Right lung (tissue), 10 donors: Measurements from ENCODE around the gene RCAN2. TPM values are rescaled to one million over a fixed set of nuclear protein-coding genes. Genes with fewer than 3 reads are reported as not detected.

Experiments
- DNase-seq, 2 donors: peaks; one replicate each; pipeline ENCODE4 v3.0.0-alpha.2; 2013
- long read RNA-seq, 8 donors: transcript quantifications; one replicate each; lab custom pipeline, GENCODE V29; 2026
- polyA plus RNA-seq, 5 donors: library from polyadenylated mRNA; unstranded; fragments of 120-200 nt; gene quantifications; one replicate each; pipeline versions ENCODE4 v1.2.1 to v1.2.3, GENCODE V29; 2013; ENCODE audit warnings: inconsistent platforms in 1 of 5, low replicate concordance in 1 of 5; ENCODE audit not compliant: insufficient read length in 5 of 5, insufficient read depth in 1 of 5

RCAN2 gene
- 1 to 10 TPM; 2.4 to 3.3 (median 2.9) TPM for polyA plus RNA-seq
- long read RNA-seq, donor 1 = 0 reads
- long read RNA-seq, donor 2 = 0 reads
- long read RNA-seq, donor 3, partial matches to known transcripts = 0 of 2 reads
- long read RNA-seq, donor 3, other reads (novel, unspliced or antisense) = 0 of 2 reads
- long read RNA-seq, donor 4 = 0 reads
- long read RNA-seq, donor 5 = 0 reads
- long read RNA-seq, donor 6 = 0 reads
- long read RNA-seq, donor 7 = 0 reads
- long read RNA-seq, donor 8 = 0 reads

DNA sequence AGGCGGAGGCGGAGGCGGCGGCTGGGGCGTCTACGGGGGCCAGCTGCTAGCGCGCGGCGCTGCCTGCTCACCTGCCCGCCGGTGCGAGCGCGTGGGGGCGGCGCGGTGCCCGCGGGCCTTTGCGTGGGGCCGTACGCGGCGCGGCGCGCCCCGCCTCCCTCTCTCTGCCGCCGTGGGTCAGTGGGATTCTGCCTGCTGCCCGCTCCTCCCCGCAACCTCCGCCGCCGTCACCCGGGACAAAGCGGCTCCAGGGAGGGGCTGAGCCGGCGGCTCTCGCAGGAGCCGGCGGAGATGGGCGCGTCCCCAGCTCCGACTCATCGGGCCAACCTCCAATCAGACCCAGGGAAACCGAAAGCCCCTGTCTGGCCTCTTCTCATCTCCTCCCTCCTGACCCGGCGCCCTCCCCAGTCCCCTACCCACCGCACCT, at the start of gene RCAN2:
Gene RCAN2 (minus strand): TSS at position 249 of the 427 bp plus-strand sequence.
- peak; percentile 49 to 51 for DNase-seq

DNA sequence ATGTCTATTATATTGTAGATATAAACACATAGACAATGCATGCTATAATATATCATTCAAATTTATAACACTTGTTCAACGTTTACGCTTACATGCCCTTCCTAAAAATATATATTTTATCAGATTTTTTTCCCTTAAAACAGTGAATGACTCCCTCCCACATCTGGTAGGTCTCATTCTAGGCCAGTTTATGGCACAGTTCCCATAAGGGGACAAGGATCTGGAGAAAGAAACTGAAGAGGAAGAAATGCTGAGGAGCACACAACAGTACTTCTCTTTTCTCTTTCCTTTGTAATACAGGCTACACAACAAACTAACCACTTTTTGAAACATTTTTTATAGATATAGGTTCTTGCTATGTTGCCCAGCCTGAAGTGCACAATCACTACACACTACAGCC, 48.6 kb upstream of the RCAN2 start:
- no peak for DNase-seq

GRCh38 chr6:46538800-46539480, 47.7 kb upstream of the RCAN2 start:
- DNase-seq = peak; percentile 5 to 18

DNA sequence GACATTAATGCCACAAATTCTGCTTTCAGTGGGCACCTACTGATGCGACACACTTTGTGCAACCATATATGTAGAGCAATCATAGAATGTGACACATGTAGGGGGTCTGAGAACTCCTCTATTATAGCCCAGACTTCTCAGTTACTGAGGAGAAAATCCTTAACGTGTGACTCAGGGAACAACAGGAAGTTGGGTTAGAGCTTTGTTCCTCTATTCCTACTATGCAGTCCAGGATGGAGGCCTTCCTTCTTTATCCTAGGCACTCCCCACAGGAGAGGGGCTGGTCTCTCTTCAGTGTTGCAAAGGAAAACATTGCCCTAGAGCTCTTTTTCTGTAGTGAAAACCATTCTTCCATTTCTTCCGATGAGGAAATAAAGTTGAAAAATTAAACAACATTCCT, 39.6 kb upstream of the RCAN2 start:
- DNase-seq = no peak

GRCh38 chr6:46528961-46529750, 37.9 kb upstream of the RCAN2 start:
- no peak for DNase-seq

GRCh38 chr6:46526607-46527006, 35.4 kb upstream of the RCAN2 start:
- no peak for DNase-seq

GRCh38 chr6:46525583-46525982, 34.3 kb upstream of the RCAN2 start:
- DNase-seq = no peak

GRCh38 chr6:46521464-46521971, 30.3 kb upstream of the RCAN2 start:
- DNase-seq = no peak

GRCh38 chr6:46517202-46517601, 26.0 kb upstream of the RCAN2 start:
- DNase-seq = no peak

GRCh38 chr6:46513533-46513932, 22.3 kb upstream of the RCAN2 start:
- no peak for DNase-seq

DNA sequence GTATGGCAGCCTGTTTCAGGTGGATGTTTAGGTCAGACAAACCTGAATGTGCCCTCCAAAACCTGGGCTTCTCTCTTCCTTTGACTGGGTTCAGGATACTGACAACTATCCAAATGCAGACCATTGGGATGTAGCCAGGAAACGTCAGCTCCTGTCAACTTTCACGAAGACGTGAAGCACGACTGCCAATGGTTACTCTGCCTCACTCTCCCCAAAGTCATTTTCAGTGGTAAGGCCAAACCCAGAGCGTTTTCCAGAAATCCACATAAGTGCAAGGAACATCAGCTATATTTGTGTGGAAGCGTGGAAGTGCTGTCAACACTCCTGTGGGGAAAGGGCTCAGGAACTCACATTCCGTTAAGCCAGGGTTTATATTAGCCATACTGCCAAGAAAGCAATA, 20.1 kb upstream of the RCAN2 start:
- no peak for DNase-seq

DNA sequence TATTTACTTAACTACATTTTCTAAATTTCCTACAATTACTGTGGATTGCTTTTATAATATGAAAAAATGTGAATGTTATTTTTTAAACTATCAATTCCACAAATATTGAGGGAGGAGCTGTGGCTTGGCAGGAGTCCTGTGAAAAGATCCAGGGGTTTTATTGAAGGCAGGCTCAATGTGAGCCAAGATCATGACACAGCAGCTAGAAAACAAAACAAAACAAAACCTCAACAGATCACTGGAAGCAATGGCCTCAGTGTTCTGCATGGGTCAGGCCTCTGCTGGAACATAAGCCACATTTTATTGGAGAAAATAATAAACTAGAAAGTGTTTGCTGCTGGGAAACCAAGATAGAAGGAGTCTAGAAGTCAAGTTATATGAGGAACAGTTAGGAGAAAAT, 19.4 kb upstream of the RCAN2 start:
- DNase-seq = peak in 1 of 2 donors; percentile 37

- no peak for DNase-seq
Observed at GRCh38 chr6:46509981-46510510, 18.8 kb upstream of the RCAN2 start.

DNA sequence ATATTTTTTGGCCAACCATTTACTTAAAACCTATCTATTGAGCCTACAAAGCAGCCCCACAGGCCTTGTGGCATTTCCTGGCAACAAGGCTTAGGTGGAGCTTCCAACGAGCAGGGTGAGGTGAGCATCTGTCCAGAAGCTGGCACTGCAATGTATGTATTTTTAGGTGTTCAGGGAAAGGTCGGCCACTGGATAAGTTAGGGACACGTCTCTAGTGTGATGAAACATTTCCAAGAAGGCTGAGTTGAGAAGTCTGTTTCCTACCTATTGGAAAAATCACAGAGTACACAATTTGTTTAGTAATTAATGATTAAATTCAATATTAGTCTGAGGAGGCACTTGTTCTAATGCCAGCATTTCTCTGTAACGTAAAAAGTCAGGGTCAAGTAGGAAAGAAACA, 17.8 kb upstream of the RCAN2 start:
- DNase-seq = no peak

GRCh38 chr6:46507426-46507825, 16.2 kb upstream of the RCAN2 start:
- DNase-seq = no peak

DNA sequence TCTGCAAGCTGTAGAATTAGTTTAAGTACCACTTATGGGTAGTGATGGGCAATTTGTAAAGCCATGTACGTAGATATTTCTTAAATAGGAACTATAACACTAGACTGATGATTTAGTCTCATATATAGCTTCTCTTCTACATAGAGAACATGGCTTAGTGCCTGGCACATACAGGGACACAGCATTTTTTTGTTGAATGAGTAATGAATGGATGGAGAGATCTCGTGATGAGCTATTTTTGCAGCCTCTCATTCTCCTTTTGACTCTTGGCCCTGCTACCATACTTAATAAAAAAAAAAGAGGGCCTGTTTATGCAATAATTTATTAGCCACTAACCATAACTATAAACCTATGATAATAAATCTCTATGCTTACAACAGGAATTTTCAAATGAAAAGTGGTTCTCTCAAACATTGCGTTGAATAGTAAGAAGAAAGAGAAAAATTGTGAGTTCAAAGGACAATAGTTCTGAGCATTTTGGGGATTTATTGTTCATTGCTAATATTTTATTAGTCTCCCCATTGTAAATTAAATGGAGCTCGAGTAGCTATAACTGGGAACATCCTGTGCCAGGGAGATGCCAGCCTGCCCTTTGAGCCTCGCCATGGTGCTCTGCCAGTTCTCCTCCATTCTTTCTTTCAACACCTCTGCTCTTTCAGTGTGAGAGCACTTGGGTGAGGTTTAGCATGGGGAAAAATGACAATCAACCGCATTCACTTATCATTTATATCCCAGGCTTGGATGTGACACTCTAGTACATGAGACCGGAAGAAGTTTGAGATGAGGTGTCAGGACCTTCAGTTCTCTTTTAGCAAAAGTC, 14.7 kb upstream of the RCAN2 start:
- no peak for DNase-seq

GRCh38 chr6:46504242-46504641, 13.0 kb upstream of the RCAN2 start:
- no peak for DNase-seq

- no peak for DNase-seq
Observed at GRCh38 chr6:46502486-46503119, 11.4 kb upstream of the RCAN2 start.

DNA sequence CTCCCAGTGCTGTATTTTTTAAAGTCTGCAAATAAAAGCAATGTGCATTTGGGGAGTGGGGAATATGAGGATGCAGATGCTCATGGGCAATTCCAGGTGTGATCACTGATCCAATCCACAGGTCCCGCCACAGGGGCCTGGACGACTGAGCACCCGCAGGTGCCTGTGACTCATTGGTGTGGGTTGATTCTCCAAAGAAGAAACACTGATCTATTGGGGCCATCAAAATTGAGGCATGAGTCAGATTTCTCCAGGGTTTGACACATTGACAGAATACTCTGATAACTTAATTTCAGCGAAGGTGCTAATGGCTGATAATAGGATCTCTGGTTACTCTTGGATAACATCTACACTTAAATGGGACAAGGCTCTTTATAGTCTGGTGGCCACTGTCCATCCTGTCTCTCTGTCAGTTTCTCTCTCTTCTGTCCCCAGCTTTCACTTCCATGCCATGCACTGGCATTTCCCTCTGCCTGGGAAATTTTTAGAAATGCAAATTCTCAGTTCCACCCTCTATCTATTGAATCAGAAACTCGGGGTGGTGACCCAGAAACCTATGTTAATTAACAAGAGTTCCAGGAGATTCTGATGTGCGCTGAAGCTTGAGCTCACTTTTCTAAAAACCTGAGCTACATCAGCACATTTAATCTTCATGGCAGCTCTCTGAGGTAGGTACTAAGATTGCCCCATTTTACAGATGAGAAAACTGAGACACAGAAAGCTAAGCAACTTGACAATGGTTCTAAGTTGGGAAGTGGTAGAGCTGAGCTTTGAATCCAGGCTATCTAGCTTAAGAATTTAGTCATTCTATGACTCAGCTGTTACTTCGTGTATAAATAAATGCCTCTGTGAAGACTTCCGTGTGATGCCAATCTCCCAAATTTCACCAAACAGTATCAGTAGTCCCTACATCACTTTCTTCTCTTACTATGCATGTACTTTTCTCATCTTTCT, 10.2 kb upstream of the RCAN2 start:
- no peak for DNase-seq

- no peak for DNase-seq
Observed at GRCh38 chr6:46500382-46500781, 9.1 kb upstream of the RCAN2 start.
